ENCODE data around the gene ITGB3BP. TPM values are rescaled to one million over a fixed set of nuclear protein-coding genes. Genes with fewer than 3 reads are reported as not detected.

The ITGB3BP gene
- total and polyA plus RNA-seq, 2 of the 8 experiments (the other 6 are each of a cell fraction or from before 2014, with no cell fraction given): 17.6 to 49.1 TPM

DNA sequence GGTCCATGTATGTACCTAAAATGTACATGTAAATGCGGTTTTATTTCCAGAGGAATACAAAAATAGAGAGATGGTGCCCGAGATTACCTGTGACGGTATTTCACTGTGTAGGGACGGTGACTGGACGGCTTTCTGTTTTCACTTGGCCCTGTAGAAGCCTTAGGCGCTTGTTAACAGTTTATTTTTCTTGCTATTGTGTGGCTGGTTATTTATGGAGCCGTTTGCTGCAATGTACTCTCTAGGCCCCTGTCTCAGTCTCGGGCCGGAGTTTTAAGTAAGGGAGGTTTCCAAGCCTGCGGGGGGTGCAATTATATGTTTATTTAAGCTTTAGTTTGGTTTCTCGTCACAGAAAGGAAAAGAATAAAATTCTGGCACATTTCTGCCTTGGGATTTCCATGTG is 713 bp upstream of the ITGB3BP start:
- Histone ChIP-seq H3K36me3 (ENCODE audit: control insufficient read depth in 2 of 4, insufficient read depth in 4 of 4, low read length in 3 of 4) (no peaks in the 10 kb centered on the region; a peak in 1 of 8 replicates), H2AFZ (ENCODE audit: low read length) (peak overlapping the region; percentile 92), H4K5ac (ENCODE audit: insufficient read length, low read depth, low read length) (no peak overlapping the region), H2BK5ac (ENCODE audit: low read depth, low read length) (peak overlapping the region; percentile 88; the same call in 1 of the 2 replicates), H4K8ac (ENCODE audit: extremely low read depth, insufficient read depth, low read length) (no peak overlapping the region), H3K23me2 (ENCODE audit: low read depth, low read length) (peaks cover 7% of the 10 kb centered on the region; the same call in 1 of the 2 replicates), H3K9ac (replicated peaks in 1 of 4; ENCODE audit: extremely low read depth in 1 of 4, low read depth in 3 of 4, low read length in 3 of 4) (peak overlapping the region in 3 of 4 experiments; percentile 68 to 82 (median 81); a peak in 6 of 7 replicates), H3K79me2 (ENCODE audit: control insufficient read depth in 1 of 2, insufficient read depth in 2 of 2, low read length in 2 of 2) (peaks cover 0 to 21% of the 10 kb centered on the region in 2 experiments; a peak in 2 of 4 replicates), H3K4me2 (ENCODE audit: insufficient read depth in 1 of 2, low read depth in 2 of 2, low read length in 2 of 2) (peak overlapping the region; percentile 76 to 80), H2AK5ac (ENCODE audit: low read depth, low read length) (no peak overlapping the region), H3K56ac (replicated peaks; ENCODE audit: insufficient read length, low read depth, low read length) (no peak overlapping the region), H3K4me1 (replicated peaks in 1 of 4; ENCODE audit: control insufficient read depth in 3 of 4, insufficient read depth in 4 of 4, low read length in 3 of 4) (peaks cover 0 to 7% (median 0%) of the 10 kb centered on the region in 4 experiments; a peak in 2 of 7 replicates), H3K4me3 (ENCODE audit: extremely low read depth in 1 of 4, insufficient read depth in 2 of 4, low read depth in 3 of 4, low read length in 4 of 4) (peak overlapping the region; percentile 80 to 94 (median 90)), H2BK120ac (replicated peaks; ENCODE audit: low read depth, low read length) (no peak overlapping the region), H2BK12ac (ENCODE audit: low read depth, low read length) (no peak overlapping the region), H3K14ac (ENCODE audit: insufficient read length) (no peak overlapping the region), H2BK15ac (ENCODE audit: low read length) (no peak overlapping the region), H4K20me1 (replicated peaks in 1 of 2; ENCODE audit: control insufficient read depth in 1 of 2, insufficient read depth in 2 of 2, low read length in 2 of 2) (no peaks in the 10 kb centered on the region), H3K27ac (ENCODE audit: low read depth, low read length) (no peak overlapping the region), H4K91ac (replicated peaks; ENCODE audit: insufficient read length, low read length) (no peak overlapping the region), H3K18ac (ENCODE audit: extremely low read depth, low read length) (no peak overlapping the region), H3K27me3 (replicated peaks in 1 of 4; ENCODE audit: control insufficient read depth in 3 of 4, extremely low read depth in 1 of 4, insufficient read depth in 3 of 4, low read length in 3 of 4) (no peaks in the 10 kb centered on the region), H3K23ac (ENCODE audit: insufficient read length) (no peak overlapping the region), H3K4ac (replicated peaks; ENCODE audit: insufficient read length, low read depth, low read length) (no peak overlapping the region), H3K79me1 (ENCODE audit: low read depth, low read length) (no peaks in the 10 kb centered on the region), H3K9me3 (ENCODE audit: insufficient read depth in 2 of 2, low read depth in 1 of 2, low read length in 1 of 2) (no peaks in the 10 kb centered on the region), H2BK20ac (ENCODE audit: low read length) (no peak overlapping the region)
- FAIRE-seq (no peak), DNase-seq (ENCODE audit: low read depth in 1 of 2, low spot score in 2 of 2) (no peak)
- ChIA-PET POLR2A (ENCODE audit: partially characterized antibody) (interaction anchor here (1.1 to 1.2 kb wide), 3 partner anchors 10 to 12 kb away, joined by 4 to 6 read pairs (median 4); no protein-coding TSS in a partner anchor), CTCF (ENCODE audit: partially characterized antibody) (interaction anchor here (1.5 to 3.6 kb wide), 2 partner anchors 15 to 197 kb away, joined by 3 to 20 read pairs; no protein-coding TSS in a partner anchor)
- TF ChIP-seq RFX5 (IDR thresholded peaks at IDR 0.05; ENCODE audit: borderline replicate concordance, low read depth, low read length): no peak
- no peak for TF ChIP-seq RXRA (IDR thresholded peaks at IDR 0.05; ENCODE audit: insufficient read depth, low read depth, low read length)
- no peak for TF ChIP-seq KDM4A (IDR thresholded peaks at IDR 0.05; ENCODE audit: low read depth, low read length, severe bottlenecking)
- TF ChIP-seq SUZ12 (IDR thresholded peaks at IDR 0.05; ENCODE audit: low read length): no peak
- TF ChIP-seq HDAC6 (IDR thresholded peaks at IDR 0.05; ENCODE audit: low read depth, low read length): no peak
- TF ChIP-seq, protein P1, sequence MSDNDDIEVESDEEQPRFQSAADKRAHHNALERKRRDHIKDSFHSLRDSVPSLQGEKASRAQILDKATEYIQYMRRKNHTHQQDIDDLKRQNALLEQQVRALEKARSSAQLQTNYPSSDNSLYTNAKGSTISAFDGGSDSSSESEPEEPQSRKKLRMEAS (IDR thresholded peaks at IDR 0.05): no peak
- no peak for TF ChIP-seq JUN (IDR thresholded peaks at IDR 0.05; ENCODE audit: low read depth, low read length)
- TF ChIP-seq EP300 (IDR thresholded peaks at IDR 0.05; ENCODE audit: borderline replicate concordance in 1 of 2, low read depth in 2 of 2, low read length in 2 of 2): no peak
- no peak for TF ChIP-seq SP1 (IDR thresholded peaks at IDR 0.05; ENCODE audit: low read depth, low read length)
- 13% methylated on average over 11 of the region's 11 CpGs; no CpG with 5 or more reads in 1 of the 2 experiments for WGBS, 2 experiments (ENCODE audit: extremely low coverage in 1 of 2, insufficient coverage in 1 of 2, insufficient read length in 1 of 2, insufficient replicate concordance in 2 of 2, low coverage in 1 of 2, low lambda C conversion rate in 2 of 2, missing lambda C conversion rate in 1 of 2)

Data from H1 (cell line).